ENCODE data around the gene FMN2. TPM values are rescaled to one million over a fixed set of nuclear protein-coding genes. Genes with fewer than 3 reads are reported as not detected.

The FMN2 gene
- total RNA-seq, 4 donors from 2014 or later, result 3.6 to 35.5 (median 5.6) TPM

GRCh38 chr1:240501115-240501514 is 409.4 kb downstream of the FMN2 start:
- no peak overlapping the region for H3K4me3 ChIP-seq
- TF ChIP-seq POLR2A (IDR thresholded peaks at IDR 0.05) (no peak), CTCF (IDR thresholded peaks at IDR 0.05) (no peak), EP300 (IDR thresholded peaks at IDR 0.05; ENCODE audit: low read depth) (no peak), POLR2AphosphoS5 (IDR thresholded peaks at IDR 0.05) (no peak)
- H3K4me1 ChIP-seq, result no peaks in the 10 kb centered on the region
- no peaks in the 10 kb centered on the region for H3K9me3 ChIP-seq
- no peaks in the 10 kb centered on the region for H3K27me3 ChIP-seq
- no peak overlapping the region for H3K27ac ChIP-seq
- no peak for DNase-seq
- no peaks in the 10 kb centered on the region for H3K36me3 ChIP-seq
- 61 to 62% methylated on average over 2 of the region's 2 CpGs for WGBS, 2 donors (ENCODE audit: low coverage in 1 of 2)
- intact Hi-C loops (cut with DNase I; ENCODE audit: low total_unique reads), result no loop called here
- in situ Hi-C loops (cut with MboI; ENCODE audit: low pct_ligation_motif_present in 1 of 4, low pct_unique_long_range_greater_than_20kb in 1 of 4, low sequenced_read_pairs in 3 of 4), result no loop called here

- in situ Hi-C loops (cut with MboI; ENCODE audit: low pct_ligation_motif_present in 1 of 4, low pct_unique_long_range_greater_than_20kb in 1 of 4, low sequenced_read_pairs in 3 of 4) (no loop called here), intact Hi-C loops (cut with DNase I; ENCODE audit: low total_unique reads) (no loop called here)
These were observed 411.4 kb downstream of the FMN2 start for GRCh38 chr1:240503036-240503435.

DNA sequence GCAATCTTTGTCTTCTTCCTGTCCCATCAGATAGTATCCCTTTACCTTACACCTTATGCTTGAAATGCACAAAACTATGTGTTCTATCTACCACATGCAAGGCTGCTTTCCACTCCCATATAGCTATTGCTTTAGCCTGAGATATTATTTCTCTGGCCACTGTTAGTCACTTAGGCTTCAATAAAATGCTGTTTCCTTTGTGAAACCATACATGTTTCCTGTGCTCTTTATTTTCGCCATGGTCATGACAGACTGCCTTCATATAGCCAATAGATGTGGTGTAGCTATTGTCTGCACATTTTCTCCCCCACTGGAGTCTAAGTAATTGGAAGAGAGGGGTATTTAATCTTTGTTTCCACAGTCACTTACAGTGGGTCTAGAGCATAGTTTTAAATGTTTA is 411.9 kb downstream of the FMN2 start:
- intact Hi-C loops (cut with DNase I; ENCODE audit: low total_unique reads), result no loop called here
- no peak overlapping the region for H3K27ac ChIP-seq
- no peak for TF ChIP-seq POLR2AphosphoS5 (IDR thresholded peaks at IDR 0.05)
- TF ChIP-seq CTCF (IDR thresholded peaks at IDR 0.05), result no peak
- DNase-seq, result no peak
- H3K36me3 ChIP-seq, result no peaks in the 10 kb centered on the region
- no peaks in the 10 kb centered on the region for H3K9me3 ChIP-seq
- H3K4me3 ChIP-seq, result no peak overlapping the region
- no peaks in the 10 kb centered on the region for H3K4me1 ChIP-seq
- WGBS, 2 donors (ENCODE audit: low coverage in 1 of 2), result 27 to 37% methylated on average over 1 of the region's 1 CpG
- in situ Hi-C loops (cut with MboI; ENCODE audit: low pct_ligation_motif_present in 1 of 4, low pct_unique_long_range_greater_than_20kb in 1 of 4, low sequenced_read_pairs in 3 of 4), result no loop called here
- H3K27me3 ChIP-seq, result no peaks in the 10 kb centered on the region

More at GRCh38 chr1:240503036-240503435, 411.4 kb downstream of the FMN2 start:
- DNase-seq, result no peak
- TF ChIP-seq POLR2AphosphoS5 (IDR thresholded peaks at IDR 0.05) (no peak), EP300 (IDR thresholded peaks at IDR 0.05; ENCODE audit: low read depth) (no peak), POLR2A (IDR thresholded peaks at IDR 0.05) (no peak), CTCF (IDR thresholded peaks at IDR 0.05) (no peak)
- 74 to 75% methylated on average over 4 of the region's 4 CpGs for WGBS, 2 donors (ENCODE audit: low coverage in 1 of 2)
- Histone ChIP-seq H3K27me3 (no peaks in the 10 kb centered on the region), H3K36me3 (no peaks in the 10 kb centered on the region), H3K9me3 (no peaks in the 10 kb centered on the region), H3K4me3 (no peak overlapping the region), H3K27ac (no peak overlapping the region), H3K4me1 (no peaks in the 10 kb centered on the region)

- WGBS, 2 donors (ENCODE audit: low coverage in 1 of 2), result 82 to 83% methylated on average over 4 of the region's 4 CpGs
- H3K9me3 ChIP-seq, result no peaks in the 10 kb centered on the region
- intact Hi-C loops (cut with DNase I; ENCODE audit: low total_unique reads), result no loop called here
These were observed 414.5 kb downstream of the FMN2 start for GRCh38 chr1:240506176-240506575.

More at GRCh38 chr1:240506176-240506575, 414.5 kb downstream of the FMN2 start:
- Histone ChIP-seq H3K27me3 (no peaks in the 10 kb centered on the region), H3K36me3 (no peaks in the 10 kb centered on the region), H3K4me1 (no peaks in the 10 kb centered on the region), H3K4me3 (no peak overlapping the region), H3K27ac (no peak overlapping the region)
- no peak for DNase-seq
- TF ChIP-seq POLR2AphosphoS5 (IDR thresholded peaks at IDR 0.05) (no peak), POLR2A (IDR thresholded peaks at IDR 0.05) (no peak), CTCF (IDR thresholded peaks at IDR 0.05) (no peak), EP300 (IDR thresholded peaks at IDR 0.05; ENCODE audit: low read depth) (no peak)
- in situ Hi-C loops (cut with MboI; ENCODE audit: low pct_ligation_motif_present in 1 of 4, low pct_unique_long_range_greater_than_20kb in 1 of 4, low sequenced_read_pairs in 3 of 4), result no loop called here
